Measurements from ENCODE around the gene GSTA5.
"Not testable (repeated sequence)": the region's sequence is repeated elsewhere in the genome, so short reads cannot be mapped to it uniquely, and the experiment has no call there.

GSTA5 gene

GRCh38 chr6:52858416-52858815 lies 17.8 kb upstream of the GSTA5 start:
- no peak for DNase-seq (ENCODE audit: insufficient read length, low spot score)
- FAIRE-seq = no peak
- TF ChIP-seq POLR2A (IDR thresholded peaks at IDR 0.05; ENCODE audit: low read depth, low read length) = no peak

GRCh38 chr6:52856137-52856536 lies 15.5 kb upstream of the GSTA5 start:
- DNase-seq (ENCODE audit: insufficient read length, low spot score); FAIRE-seq: not testable (repeated sequence)

GRCh38 chr6:52849137-52849536 lies 8.5 kb upstream of the GSTA5 start:
- no peak for DNase-seq (ENCODE audit: insufficient read length, low spot score)
- no peak for FAIRE-seq
- no peak for TF ChIP-seq POLR2A (IDR thresholded peaks at IDR 0.05; ENCODE audit: low read depth, low read length)

- no peak for FAIRE-seq
- no peak for DNase-seq (ENCODE audit: insufficient read length, low spot score)
- TF ChIP-seq POLR2A (IDR thresholded peaks at IDR 0.05; ENCODE audit: low read depth, low read length) = no peak
These were observed 5.4 kb upstream of the GSTA5 start for GRCh38 chr6:52846002-52846401.

- FAIRE-seq = no peak
- no peak for DNase-seq (ENCODE audit: insufficient read length, low spot score)
- TF ChIP-seq POLR2A (IDR thresholded peaks at IDR 0.05; ENCODE audit: low read depth, low read length) = no peak
These were observed 3.0 kb upstream of the GSTA5 start for GRCh38 chr6:52843605-52844004.

- TF ChIP-seq POLR2A (IDR thresholded peaks at IDR 0.05; ENCODE audit: low read depth, low read length) = no peak
- peak; percentile 81 for DNase-seq (ENCODE audit: insufficient read length, low spot score)
- peak; percentile 95 for FAIRE-seq
These were observed 1.2 kb downstream of the GSTA5 start for GRCh38 chr6:52839124-52840055.

GRCh38 chr6:52834481-52834880 lies 6.1 kb downstream of the GSTA5 start:
- no peak for DNase-seq (ENCODE audit: insufficient read length, low spot score)
- TF ChIP-seq POLR2A (IDR thresholded peaks at IDR 0.05; ENCODE audit: low read depth, low read length) = no peak
- no peak for FAIRE-seq

- DNase-seq (ENCODE audit: insufficient read length, low spot score); FAIRE-seq: not testable (repeated sequence)
These were observed 9.7 kb downstream of the GSTA5 start for GRCh38 chr6:52830869-52831268.

- TF ChIP-seq POLR2A (IDR thresholded peaks at IDR 0.05; ENCODE audit: low read depth, low read length) = no peak
- DNase-seq (ENCODE audit: insufficient read length, low spot score) (no peak), FAIRE-seq (no peak)
These were observed 11.4 kb downstream of the GSTA5 start for GRCh38 chr6:52829046-52829817.

GRCh38 chr6:52828621-52829020 lies 12.0 kb downstream of the GSTA5 start:
- FAIRE-seq; DNase-seq (ENCODE audit: insufficient read length, low spot score): not testable (repeated sequence)

- not testable (repeated sequence) for FAIRE-seq; DNase-seq (ENCODE audit: insufficient read length, low spot score)
These were observed 13.4 kb downstream of the GSTA5 start for GRCh38 chr6:52827073-52827783.

GRCh38 chr6:52826513-52826912 lies 14.1 kb downstream of the GSTA5 start:
- no peak for TF ChIP-seq POLR2A (IDR thresholded peaks at IDR 0.05; ENCODE audit: low read depth, low read length)
- no peak for FAIRE-seq

GRCh38 chr6:52825900-52826459 lies 14.6 kb downstream of the GSTA5 start:
- not testable (repeated sequence) for FAIRE-seq; DNase-seq (ENCODE audit: insufficient read length, low spot score)

More at GRCh38 chr6:52826513-52826912, 14.1 kb downstream of the GSTA5 start:
- DNase-seq (ENCODE audit: insufficient read length, low spot score) = no peak

- FAIRE-seq; DNase-seq (ENCODE audit: insufficient read length, low spot score): not testable (repeated sequence)
These were observed 15.3 kb downstream of the GSTA5 start for GRCh38 chr6:52825270-52825793.

All from H54 (cell line).